HepG2 (cell line): Measurements from ENCODE around the gene PSMD12. TPM values are rescaled to one million over a fixed set of nuclear protein-coding genes. Genes with fewer than 3 reads are reported as not detected.

ENCODE experiments used
- EEA1 ChIP-seq: sonication (generic); formaldehyde crosslinking; IDR thresholded peaks from 2 replicates; pipeline ENCODE4 v1.5.1; 2020; ENCODE audit warnings: mild to moderate bottlenecking, missing genetic modification reagents, borderline replicate concordance
- FOXK1 ChIP-seq: sonication (generic); formaldehyde crosslinking; IDR thresholded peaks from 2 replicates; pipeline ENCODE4 v1.4.0; 2020; ENCODE audit warnings: low read depth, missing genetic modification reagents, borderline replicate concordance
- FOXP1 ChIP-seq, 2 experiments: fragments of 450-650 bp in 1 of 2; IDR thresholded peaks; 2 replicates each; pipeline ENCODE4 v1.6.1; 2017 to 2018; ENCODE audit warnings: antibody characterized with exemption in 1 of 2
- HMGXB4 ChIP-seq, 2 experiments: sonication (generic) in 1 of 2; formaldehyde crosslinking in 1 of 2; IDR thresholded peaks; 2 replicates each; pipeline versions ENCODE4 v1.4.0 to v1.6.1; 2018 to 2020; ENCODE audit warnings: missing genetic modification reagents in 2 of 2, borderline replicate concordance in 1 of 2, low read depth in 1 of 2, mild to moderate bottlenecking in 1 of 2, missing biosample characterization in 1 of 2
- IRX3 ChIP-seq: sonication (generic); formaldehyde crosslinking; IDR thresholded peaks from 2 replicates; pipeline ENCODE4 v1.8.1; 2023; ENCODE audit warnings: mild to moderate bottlenecking, low read depth, missing genetic modification reagents, borderline replicate concordance
- JUNB ChIP-seq: sonication (generic); formaldehyde crosslinking; IDR thresholded peaks from 2 replicates; pipeline ENCODE4 v1.8.0; 2022; ENCODE audit warnings: missing genetic modification reagents, mild to moderate bottlenecking, borderline replicate concordance
- KMT2B ChIP-seq: IDR thresholded peaks from 2 replicates; pipeline ENCODE4 v1.6.1; 2016; ENCODE audit warnings: missing genetic modification reagents, missing compliant biosample characterization
- LCORL ChIP-seq, 2 experiments: fragments of 450-650 bp in 1 of 2; sonication (generic) in 1 of 2; formaldehyde crosslinking in 1 of 2; IDR thresholded peaks; 2 replicates each; pipeline versions ENCODE4 v1.5.0 to v1.6.1; 2017 to 2020; ENCODE audit warnings: antibody characterized with exemption in 1 of 2, missing genetic modification reagents in 1 of 2
- MIER3 ChIP-seq: IDR thresholded peaks from 2 replicates; pipeline ENCODE4 v1.6.1; 2016; ENCODE audit warnings: missing compliant biosample characterization, borderline replicate concordance
- MLLT10 ChIP-seq: sonication (generic); formaldehyde crosslinking; IDR thresholded peaks from 2 replicates; pipeline ENCODE4 v1.4.0; 2020; ENCODE audit warnings: missing genetic modification reagents
- MTA1 ChIP-seq: sonication (generic); formaldehyde crosslinking; IDR thresholded peaks from 2 replicates; pipeline ENCODE4 v1.4.0; 2020; ENCODE audit warnings: missing genetic modification reagents, mild to moderate bottlenecking, borderline replicate concordance
- PHB2 ChIP-seq: fragments of 450-650 bp; IDR thresholded peaks from 2 replicates; pipeline ENCODE4 v1.6.1; 2018; ENCODE audit not compliant: partially characterized antibody
- REXO4 ChIP-seq: sonication (generic); formaldehyde crosslinking; IDR thresholded peaks from 2 replicates; pipeline ENCODE4 v1.8.0; 2022; ENCODE audit warnings: missing genetic modification reagents, mild to moderate bottlenecking, borderline replicate concordance
- RFXANK ChIP-seq: IDR thresholded peaks from 2 replicates; pipeline ENCODE4 v1.6.1; 2016
- RORA ChIP-seq: sonication (generic); formaldehyde crosslinking; IDR thresholded peaks from 2 replicates; pipeline ENCODE4 v1.5.0; 2020; ENCODE audit warnings: mild to moderate bottlenecking, missing genetic modification reagents, moderate library complexity
- SOX5 ChIP-seq: IDR thresholded peaks from 2 replicates; pipeline ENCODE4 v1.6.1; 2016; ENCODE audit warnings: borderline replicate concordance
- TRIM22 ChIP-seq: fragments of 450-650 bp; IDR thresholded peaks from 2 replicates; pipeline ENCODE4 v1.6.1; 2017
- ZFX ChIP-seq: sonication (generic); formaldehyde crosslinking; IDR thresholded peaks from 2 replicates; pipeline ENCODE4 v1.4.0; 2020; ENCODE audit warnings: mild to moderate bottlenecking, low read depth, missing genetic modification reagents, moderate library complexity
- ZNF282 ChIP-seq: fragments of 450-650 bp; IDR thresholded peaks from 2 replicates; pipeline ENCODE4 v1.6.1; 2018; ENCODE audit not compliant: partially characterized antibody
- ZNF644 ChIP-seq: IDR thresholded peaks from 2 replicates; pipeline ENCODE4 v1.6.1; 2016; ENCODE audit warnings: low read depth
- ZNF674 ChIP-seq: sonication (generic); formaldehyde crosslinking; IDR thresholded peaks from 2 replicates; pipeline ENCODE4 v1.5.0; 2020; ENCODE audit warnings: low read depth, mild to moderate bottlenecking, missing genetic modification reagents
- ZNF775 ChIP-seq: sonication (generic); formaldehyde crosslinking; IDR thresholded peaks from 2 replicates; pipeline ENCODE4 v1.4.0; 2020; ENCODE audit warnings: missing genetic modification reagents, mild to moderate bottlenecking, moderate library complexity, borderline replicate concordance
- polyA plus RNA-seq, 8 experiments: library from polyadenylated mRNA; depleted of rRNA in 3 of 8; stranded (reverse) in 7 of 8; unstranded in 1 of 8; fragments of >200 nt; fragmentation: Illumina TruSeq in 4 of 8; extraction: Trizol in 4 of 8; gene quantifications; 2 replicates each; pipeline versions ENCODE4 v1.2.1 to v1.2.3, GENCODE V29; 2011 to 2016; ENCODE audit warnings: low read depth in 4 of 8, missing spikeins in 1 of 8, mixed read lengths in 1 of 8; ENCODE audit not compliant: insufficient read depth in 1 of 8
- total RNA-seq, 5 experiments: library from RNA; depleted of rRNA; stranded (reverse); fragments of >200 nt; fragmentation: Illumina TruSeq; extraction: Trizol; gene quantifications; 2 replicates each; pipeline ENCODE4 v1.2.3, GENCODE V29; 2016; ENCODE audit warnings: low read depth in 1 of 5

The PSMD12 gene
- total and polyA plus RNA-seq, 2 of the 13 experiments (the other 11 are each of a cell fraction or from before 2014, with no cell fraction given): 27.4 to 71.7 TPM

GRCh38 chr17:67390646-67391361 lies 24.4 kb upstream of the PSMD12 start (continued):
- TF ChIP-seq MIER3 (CRISPR knock-in tag) (no peak), RORA (no peak), ZNF674 (CRISPR knock-in tag) (no peak), MLLT10 (CRISPR knock-in tag) (no peak), EEA1 (CRISPR knock-in tag) (no peak), FOXP1 (IDR thresholded peaks at IDR 0.05) (no peak), FOXP1 (CRISPR knock-in tag; IDR thresholded peaks at IDR 0.05) (no peak), ZFX (CRISPR knock-in tag) (no peak), LCORL (IDR thresholded peaks at IDR 0.05) (peak; percentile 14; the same call in 1 of the 2 replicates), LCORL (CRISPR knock-in tag; IDR thresholded peaks at IDR 0.05) (no peak), JUNB (CRISPR knock-in tag) (no peak), ZNF644 (CRISPR knock-in tag) (peak; percentile 63; the same call in 1 of the 2 replicates), KMT2B (CRISPR knock-in tag) (no peak), PHB2 (no peak), SOX5 (CRISPR knock-in tag) (no peak), MTA1 (no peak), IRX3 (CRISPR knock-in tag) (no peak), FOXK1 (CRISPR knock-in tag) (no peak), RFXANK (CRISPR knock-in tag) (no peak), ZNF282 (no peak), ZNF775 (CRISPR knock-in tag) (no peak), REXO4 (no peak), TRIM22 (no peak), HMGXB4 (CRISPR knock-in tag; IDR thresholded peaks at IDR 0.05; ENCODE audit: borderline replicate concordance in 1 of 2, low read depth in 1 of 2) (no peak)
